Loucy (cell line): Measurements from ENCODE around the gene LY86.

Experiments used
- CTCF ChIP-seq: fragments of 200-600 bp; sonication (generic); conservative IDR thresholded peaks from 2 replicates; pipeline ENCODE4 v1.5.1; 2014; ENCODE audit warnings: mild to moderate bottlenecking, antibody characterized with exemption, low read length
- EZH2phosphoT487 ChIP-seq: fragments of 200-600 bp; IDR thresholded peaks from 2 replicates; pipeline ENCODE4 v1.6.1; 2018; ENCODE audit warnings: antibody characterized with exemption, mild to moderate bottlenecking, moderate library complexity, borderline replicate concordance

DNA sequence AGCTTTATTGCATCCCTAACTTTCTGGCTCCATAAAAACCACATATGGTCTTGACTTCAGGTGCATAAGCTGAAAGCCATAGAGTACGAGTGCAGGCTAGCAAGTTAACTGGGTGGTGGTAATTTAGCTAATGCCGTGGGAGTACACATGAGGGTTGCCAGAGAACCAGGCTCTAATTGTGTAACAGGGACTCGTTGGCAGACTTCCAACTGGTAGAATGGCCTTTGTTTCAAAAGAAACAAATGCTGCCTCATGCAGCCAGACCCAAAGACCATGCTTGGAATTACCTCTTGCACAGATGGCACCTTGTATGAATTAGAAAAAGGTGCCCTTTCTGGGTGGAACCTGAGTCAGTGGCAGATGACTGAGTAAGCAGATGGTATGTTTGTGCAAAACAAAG, 73.2 kb downstream of the LY86 start:
- no peak for TF ChIP-seq CTCF
- no peak for TF ChIP-seq EZH2phosphoT487
